ENCODE data around the gene IPPK. TPM values are rescaled to one million over a fixed set of nuclear protein-coding genes. Genes with fewer than 3 reads are reported as not detected.

IPPK gene
- total and polyA plus RNA-seq, 2 donors (not counting 1 experiment from before 2014, with no cell fraction given): 11.1 to 16.4 TPM

DNA sequence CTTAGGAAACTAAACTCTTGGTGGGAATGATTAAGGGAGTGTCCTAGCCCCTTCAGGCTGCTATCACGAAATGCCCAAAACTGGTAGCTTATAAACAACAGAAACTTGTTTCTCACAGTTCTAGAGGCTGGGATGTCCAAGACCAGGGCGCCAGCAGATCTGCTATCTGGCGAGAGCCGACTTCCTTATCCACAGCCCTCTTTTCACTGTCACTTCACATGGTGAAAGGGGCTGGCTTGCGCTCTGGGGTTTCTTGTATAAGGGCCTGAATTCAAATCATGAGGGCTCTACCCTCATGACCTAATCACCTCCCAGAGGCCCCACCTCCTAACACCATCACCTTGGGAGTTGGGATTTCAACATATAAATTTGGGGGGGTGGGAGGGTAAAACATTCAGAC lies 49.1 kb downstream of the IPPK start:
- H3K4me2 ChIP-seq (ENCODE audit: extremely low read depth, insufficient read depth, low read length): no peak overlapping the region
- no peak overlapping the region for H3K4me3 ChIP-seq (replicated peaks in 1 of 4; ENCODE audit: control extremely low read depth in 1 of 4, insufficient read depth in 1 of 4, low read depth in 3 of 4, low read length in 4 of 4)
- no peaks in the 10 kb centered on the region for H4K20me1 ChIP-seq (ENCODE audit: control insufficient read depth, extremely low read depth, insufficient read depth, low read length)
- TF ChIP-seq EZH2 (IDR thresholded peaks at IDR 0.05; ENCODE audit: low read length, missing control alignments): no peak
- TF ChIP-seq, protein P1, sequence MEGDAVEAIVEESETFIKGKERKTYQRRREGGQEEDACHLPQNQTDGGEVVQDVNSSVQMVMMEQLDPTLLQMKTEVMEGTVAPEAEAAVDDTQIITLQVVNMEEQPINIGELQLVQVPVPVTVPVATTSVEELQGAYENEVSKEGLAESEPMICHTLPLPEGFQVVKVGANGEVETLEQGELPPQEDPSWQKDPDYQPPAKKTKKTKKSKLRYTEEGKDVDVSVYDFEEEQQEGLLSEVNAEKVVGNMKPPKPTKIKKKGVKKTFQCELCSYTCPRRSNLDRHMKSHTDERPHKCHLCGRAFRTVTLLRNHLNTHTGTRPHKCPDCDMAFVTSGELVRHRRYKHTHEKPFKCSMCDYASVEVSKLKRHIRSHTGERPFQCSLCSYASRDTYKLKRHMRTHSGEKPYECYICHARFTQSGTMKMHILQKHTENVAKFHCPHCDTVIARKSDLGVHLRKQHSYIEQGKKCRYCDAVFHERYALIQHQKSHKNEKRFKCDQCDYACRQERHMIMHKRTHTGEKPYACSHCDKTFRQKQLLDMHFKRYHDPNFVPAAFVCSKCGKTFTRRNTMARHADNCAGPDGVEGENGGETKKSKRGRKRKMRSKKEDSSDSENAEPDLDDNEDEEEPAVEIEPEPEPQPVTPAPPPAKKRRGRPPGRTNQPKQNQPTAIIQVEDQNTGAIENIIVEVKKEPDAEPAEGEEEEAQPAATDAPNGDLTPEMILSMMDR (conservative IDR thresholded peaks at IDR 0.05 in 1 of 2, IDR thresholded peaks at IDR 0.05 in 1 of 2; ENCODE audit: low read depth in 1 of 2, low read length in 2 of 2): no peak
- H3K9me3 ChIP-seq (ENCODE audit: control insufficient read depth, insufficient read depth, low read depth, low read length): no peaks in the 10 kb centered on the region
- no peaks in the 10 kb centered on the region for H3K79me2 ChIP-seq (ENCODE audit: control insufficient read depth, insufficient read depth, low read length)
- peaks cover 8% of the 10 kb centered on the region for H3K36me3 ChIP-seq (ENCODE audit: control insufficient read depth, insufficient read depth, low read length)
- H3K27me3 ChIP-seq (ENCODE audit: control insufficient read depth, insufficient read depth, low read length): no peaks in the 10 kb centered on the region
- no peak overlapping the region for H2AFZ ChIP-seq (ENCODE audit: low read length)
- peaks cover 9% of the 10 kb centered on the region for H3K4me1 ChIP-seq (ENCODE audit: control insufficient read depth, extremely low read depth, insufficient read depth, low read length)
- H3K9ac ChIP-seq (ENCODE audit: insufficient read depth, low read length): no peak overlapping the region
- no peak for DNase-seq (ENCODE audit: low read depth in 2 of 2)
- H3K27ac ChIP-seq (ENCODE audit: insufficient read depth, low read length): no peak overlapping the region

DNA sequence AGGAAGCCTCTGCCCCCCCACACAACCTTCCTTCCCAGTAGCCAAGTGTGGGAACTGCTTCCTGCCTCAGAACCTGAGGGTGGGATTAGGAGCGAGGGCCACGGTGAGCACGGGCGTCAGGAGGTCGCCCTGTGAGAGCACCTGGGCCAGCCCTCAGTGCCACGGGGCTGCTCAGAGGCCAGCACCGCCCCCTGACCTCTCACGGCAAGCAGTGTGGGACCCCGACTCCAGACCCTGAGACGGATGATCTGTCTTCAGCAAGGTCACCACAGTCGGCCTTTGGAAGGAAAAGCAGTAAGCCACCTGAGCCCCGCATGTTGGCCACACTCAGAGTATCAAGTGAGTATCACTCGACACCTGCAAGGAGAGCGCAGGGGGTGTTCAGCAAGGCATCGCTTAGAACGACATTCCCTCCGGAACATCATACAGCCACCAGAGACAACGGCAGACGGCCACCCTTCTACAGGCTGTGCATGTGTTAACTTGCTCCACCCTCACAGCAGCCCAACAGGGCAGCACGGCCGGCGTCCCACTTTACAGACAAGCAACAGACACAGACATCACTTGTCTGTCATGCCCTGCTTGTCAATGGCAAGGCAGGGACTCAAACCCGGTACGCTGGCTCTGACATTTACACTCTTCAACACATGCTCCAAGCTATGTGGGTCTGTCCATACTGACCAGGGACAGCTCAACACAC lies 50.2 kb downstream of the IPPK start:
- no peak overlapping the region for H2AFZ ChIP-seq (ENCODE audit: low read length)

GRCh38 chr9:92618633-92619225 lies 51.2 kb downstream of the IPPK start:
- H3K4me3 ChIP-seq (replicated peaks in 1 of 4; ENCODE audit: control extremely low read depth in 1 of 4, insufficient read depth in 1 of 4, low read depth in 3 of 4, low read length in 4 of 4): no peak overlapping the region
- peaks cover 20% of the 10 kb centered on the region for H3K4me1 ChIP-seq (ENCODE audit: control insufficient read depth, extremely low read depth, insufficient read depth, low read length)
- H3K4me2 ChIP-seq (ENCODE audit: extremely low read depth, insufficient read depth, low read length): no peak overlapping the region
- no peak overlapping the region for H2AFZ ChIP-seq (ENCODE audit: low read length)
- H3K36me3 ChIP-seq (ENCODE audit: control insufficient read depth, insufficient read depth, low read length): peaks cover 9% of the 10 kb centered on the region
- no peak overlapping the region for H3K9ac ChIP-seq (ENCODE audit: insufficient read depth, low read length)
- DNase-seq (ENCODE audit: low read depth in 2 of 2): no peak
- H4K20me1 ChIP-seq (ENCODE audit: control insufficient read depth, extremely low read depth, insufficient read depth, low read length): no peaks in the 10 kb centered on the region
- no peaks in the 10 kb centered on the region for H3K27me3 ChIP-seq (ENCODE audit: control insufficient read depth, insufficient read depth, low read length)
- no peaks in the 10 kb centered on the region for H3K79me2 ChIP-seq (ENCODE audit: control insufficient read depth, insufficient read depth, low read length)
- TF ChIP-seq, protein P1 (conservative IDR thresholded peaks at IDR 0.05 in 1 of 2, IDR thresholded peaks at IDR 0.05 in 1 of 2; ENCODE audit: low read depth in 1 of 2, low read length in 2 of 2): no peak
- TF ChIP-seq EZH2 (IDR thresholded peaks at IDR 0.05; ENCODE audit: low read length, missing control alignments): no peak
- no peak overlapping the region for H3K27ac ChIP-seq (ENCODE audit: insufficient read depth, low read length)
- H3K9me3 ChIP-seq (ENCODE audit: control insufficient read depth, insufficient read depth, low read depth, low read length): no peaks in the 10 kb centered on the region

More for the DNA sequence above, 50.2 kb downstream of the IPPK start:
- Histone ChIP-seq H3K27me3 (ENCODE audit: control insufficient read depth, insufficient read depth, low read length) (no peaks in the 10 kb centered on the region), H4K20me1 (ENCODE audit: control insufficient read depth, extremely low read depth, insufficient read depth, low read length) (no peaks in the 10 kb centered on the region), H3K4me3 (replicated peaks in 1 of 4; ENCODE audit: control extremely low read depth in 1 of 4, insufficient read depth in 1 of 4, low read depth in 3 of 4, low read length in 4 of 4) (no peak overlapping the region), H3K4me2 (ENCODE audit: extremely low read depth, insufficient read depth, low read length) (no peak overlapping the region), H3K9me3 (ENCODE audit: control insufficient read depth, insufficient read depth, low read depth, low read length) (no peaks in the 10 kb centered on the region), H3K4me1 (ENCODE audit: control insufficient read depth, extremely low read depth, insufficient read depth, low read length) (peaks cover 18% of the 10 kb centered on the region), H3K36me3 (ENCODE audit: control insufficient read depth, insufficient read depth, low read length) (peaks cover 8% of the 10 kb centered on the region), H3K79me2 (ENCODE audit: control insufficient read depth, insufficient read depth, low read length) (no peaks in the 10 kb centered on the region), H3K9ac (ENCODE audit: insufficient read depth, low read length) (no peak overlapping the region), H3K27ac (ENCODE audit: insufficient read depth, low read length) (no peak overlapping the region)
- TF ChIP-seq, protein P1 (conservative IDR thresholded peaks at IDR 0.05 in 1 of 2, IDR thresholded peaks at IDR 0.05 in 1 of 2; ENCODE audit: low read depth in 1 of 2, low read length in 2 of 2): no peak
- DNase-seq (ENCODE audit: low read depth in 2 of 2): no peak

All from fibroblast of lung (primary cell).